ENCODE results near the gene PSD4. TPM values are rescaled to one million over a fixed set of nuclear protein-coding genes. Genes with fewer than 3 reads are reported as not detected.

PSD4 gene
- total and polyA plus RNA-seq, 4 experiments from 2014 or later, result 11.9 to 101 (median 66.4) TPM

GRCh38 chr2:113184531-113185230 lies 10.9 kb downstream of the PSD4 start:
- peaks cover 88% of the 10 kb centered on the region for H3K4me1 ChIP-seq (ENCODE audit: insufficient read depth, low read length)
- Mint-ChIP-seq H3K9me3 (no peaks in the 10 kb centered on the region), H3K36me3 (peaks cover 37 to 76% of the 10 kb centered on the region in 2 donors), H3K4me3 (peak overlapping the region in 6 of 8 donors; percentile 27 to 77 (median 52)), H3K27ac (peak overlapping the region in 5 of 7 donors; percentile 54 to 86 (median 75)), H3K4me1 (peaks cover 60 to 96% (median 82%) of the 10 kb centered on the region in 4 donors), H3K27me3 (no peaks in the 10 kb centered on the region)
- POLR2A ChIA-PET (ENCODE audit: partially characterized antibody), result interaction anchor here (1.2 to 4.4 kb wide), 2 partner anchors 12 to 17 kb away, joined by 3 to 47 read pairs; partner anchors contain the start of gene PSD4
- H3K4me3 ChIP-seq (ENCODE audit: low read length in 2 of 2), result no peak overlapping the region
- peaks cover 56% of the 10 kb centered on the region for H3K36me3 ChIP-seq (ENCODE audit: insufficient read depth, low read length)
- DNase-seq, result no peak
- CTCF ChIA-PET (ENCODE audit: partially characterized antibody), result interaction anchor here (0.7 to 15.5 kb wide), 4 partner anchors 10 to 47 kb away, joined by 3 to 236 read pairs (median 64); no protein-coding TSS in a partner anchor
- no peaks in the 10 kb centered on the region for H3K27me3 ChIP-seq (ENCODE audit: insufficient read depth, low read length)
- no peaks in the 10 kb centered on the region for H3K9me3 ChIP-seq (ENCODE audit: control insufficient read depth in 1 of 2, low read length in 2 of 2)
- intact Hi-C loops (cut with micrococcal nuclease), result no loop called here
- H3K27ac ChIP-seq (ENCODE audit: low read depth, low read length), result no peak overlapping the region

GRCh38 chr2:113185664-113186432 lies 12.1 kb downstream of the PSD4 start:
- Histone ChIP-seq H3K9me3 (ENCODE audit: control insufficient read depth in 1 of 2, low read length in 2 of 2) (no peaks in the 10 kb centered on the region), H3K36me3 (ENCODE audit: insufficient read depth, low read length) (peaks cover 56% of the 10 kb centered on the region), H3K4me1 (ENCODE audit: insufficient read depth, low read length) (peaks cover 76% of the 10 kb centered on the region), H3K27ac (ENCODE audit: low read depth, low read length) (no peak overlapping the region), H3K27me3 (ENCODE audit: insufficient read depth, low read length) (no peaks in the 10 kb centered on the region), H3K4me3 (ENCODE audit: low read length in 2 of 2) (no peak overlapping the region)
- no peaks in the 10 kb centered on the region for H3K27me3 Mint-ChIP-seq
- H3K27ac Mint-ChIP-seq, result peak overlapping the region; percentile 54 to 92 (median 84)
- POLR2A ChIA-PET (ENCODE audit: partially characterized antibody), result interaction anchor here (1.7 to 2.0 kb wide), 2 partner anchors 9 to 12 kb away, joined by 3 to 6 read pairs; partner anchors contain the start of gene PSD4
- peaks cover 57 to 91% (median 77%) of the 10 kb centered on the region in 4 donors for H3K4me1 Mint-ChIP-seq
- H3K9me3 Mint-ChIP-seq, result no peaks in the 10 kb centered on the region
- peak overlapping the region in 5 of 8 donors; percentile 9 to 77 (median 62) for H3K4me3 Mint-ChIP-seq
- no peak for DNase-seq
- intact Hi-C loops (cut with micrococcal nuclease), result no loop called here
- peaks cover 36 to 79% of the 10 kb centered on the region in 2 donors for H3K36me3 Mint-ChIP-seq
- CTCF ChIA-PET (ENCODE audit: partially characterized antibody), result interaction anchor here (1.0 kb wide), 1 partner anchor 47 kb away, joined by 4 read pairs; no protein-coding TSS in a partner anchor

GRCh38 chr2:113186433-113186796 lies 12.6 kb downstream of the PSD4 start:
- POLR2A ChIA-PET (ENCODE audit: partially characterized antibody), result interaction anchor here (1.7 to 2.0 kb wide), 2 partner anchors 10 to 12 kb away, joined by 3 to 6 read pairs; partner anchors contain the start of gene PSD4
- intact Hi-C loops (cut with micrococcal nuclease), result no loop called here
- H3K9me3 ChIP-seq (ENCODE audit: control insufficient read depth in 1 of 2, low read length in 2 of 2), result no peaks in the 10 kb centered on the region
- no peaks in the 10 kb centered on the region for H3K27me3 ChIP-seq (ENCODE audit: insufficient read depth, low read length)
- Mint-ChIP-seq H3K27me3 (no peaks in the 10 kb centered on the region), H3K36me3 (peaks cover 36 to 81% of the 10 kb centered on the region in 2 donors), H3K9me3 (no peaks in the 10 kb centered on the region), H3K4me1 (peaks cover 55 to 85% (median 72%) of the 10 kb centered on the region in 4 donors), H3K27ac (peak overlapping the region; percentile 52 to 87 (median 75)), H3K4me3 (peak overlapping the region in 6 of 8 donors; percentile 5 to 68 (median 37))
- CTCF ChIA-PET (ENCODE audit: partially characterized antibody), result interaction anchor here (1.0 kb wide), 1 partner anchor 48 kb away, joined by 4 read pairs; no protein-coding TSS in a partner anchor
- DNase-seq, result no peak
- peaks cover 73% of the 10 kb centered on the region for H3K4me1 ChIP-seq (ENCODE audit: insufficient read depth, low read length)
- H3K36me3 ChIP-seq (ENCODE audit: insufficient read depth, low read length), result peaks cover 57% of the 10 kb centered on the region
- no peak overlapping the region for H3K27ac ChIP-seq (ENCODE audit: low read depth, low read length)
- H3K4me3 ChIP-seq (ENCODE audit: low read length in 2 of 2), result no peak overlapping the region

- Histone ChIP-seq H3K9me3 (ENCODE audit: control insufficient read depth in 1 of 2, low read length in 2 of 2) (no peaks in the 10 kb centered on the region), H3K27ac (ENCODE audit: low read depth, low read length) (no peak overlapping the region), H3K4me1 (ENCODE audit: insufficient read depth, low read length) (peaks cover 60% of the 10 kb centered on the region), H3K27me3 (ENCODE audit: insufficient read depth, low read length) (no peaks in the 10 kb centered on the region), H3K36me3 (ENCODE audit: insufficient read depth, low read length) (peaks cover 60% of the 10 kb centered on the region), H3K4me3 (ENCODE audit: low read length in 2 of 2) (no peak overlapping the region)
- peaks cover 34 to 80% of the 10 kb centered on the region in 2 donors for H3K36me3 Mint-ChIP-seq
- H3K27ac Mint-ChIP-seq, result peak overlapping the region; percentile 22 to 82 (median 65)
- H3K9me3 Mint-ChIP-seq, result no peaks in the 10 kb centered on the region
- ChIA-PET POLR2A (ENCODE audit: partially characterized antibody) (interaction anchor here (2.0 kb wide), 1 partner anchor 14 kb away, joined by 6 read pairs; the partner anchor contains the start of gene PSD4), CTCF (ENCODE audit: partially characterized antibody) (interaction anchor here (0.7 to 1.9 kb wide), 3 partner anchors 12 to 51 kb away, joined by 4 to 7 read pairs (median 7); no protein-coding TSS in a partner anchor)
- peak overlapping the region in 3 of 8 donors; percentile 8 to 52 (median 34) for H3K4me3 Mint-ChIP-seq
- intact Hi-C loops (cut with micrococcal nuclease), result no loop called here
- no peaks in the 10 kb centered on the region for H3K27me3 Mint-ChIP-seq
- no peak for DNase-seq
- H3K4me1 Mint-ChIP-seq, result peaks cover 46 to 71% (median 59%) of the 10 kb centered on the region in 4 donors
These were observed 14.0 kb downstream of the PSD4 start for GRCh38 chr2:113187771-113188170.

- ChIA-PET POLR2A (ENCODE audit: partially characterized antibody) (interaction anchor here (1.2 kb wide), 1 partner anchor 9 kb away, joined by 4 read pairs; no protein-coding TSS in a partner anchor), CTCF (ENCODE audit: partially characterized antibody) (interaction anchor here (1.0 to 18.2 kb wide), 8 partner anchors 8 to 200 kb away, joined by 3 to 662 read pairs (median 4); partner anchors contain the start of gene PSD4)
- no peak overlapping the region for H3K4me3 Mint-ChIP-seq
- intact Hi-C loops (cut with micrococcal nuclease), result no loop called here
- H3K27ac Mint-ChIP-seq, result peak overlapping the region in 5 of 7 donors; percentile 33 to 87 (median 69)
- Histone ChIP-seq H3K9me3 (ENCODE audit: control insufficient read depth in 1 of 2, low read length in 2 of 2) (no peaks in the 10 kb centered on the region), H3K4me3 (ENCODE audit: low read length in 2 of 2) (no peak overlapping the region), H3K27me3 (ENCODE audit: insufficient read depth, low read length) (no peaks in the 10 kb centered on the region), H3K4me1 (ENCODE audit: insufficient read depth, low read length) (peaks cover 31% of the 10 kb centered on the region), H3K27ac (ENCODE audit: low read depth, low read length) (no peak overlapping the region), H3K36me3 (ENCODE audit: insufficient read depth, low read length) (peaks cover 64% of the 10 kb centered on the region)
- DNase-seq, result no peak
- peaks cover 37 to 87% of the 10 kb centered on the region in 2 donors for H3K36me3 Mint-ChIP-seq
- H3K27me3 Mint-ChIP-seq, result no peaks in the 10 kb centered on the region
- peaks cover 30 to 65% (median 41%) of the 10 kb centered on the region in 4 donors for H3K4me1 Mint-ChIP-seq
- no peaks in the 10 kb centered on the region for H3K9me3 Mint-ChIP-seq
These were observed 17.1 kb downstream of the PSD4 start for GRCh38 chr2:113190871-113191270.

- ChIA-PET CTCF (ENCODE audit: partially characterized antibody) (interaction anchor here (1.0 to 18.2 kb wide), 5 partner anchors 11 to 54 kb away, joined by 3 to 662 read pairs (median 6); partner anchors contain the start of gene PSD4), POLR2A (ENCODE audit: partially characterized antibody) (no interaction called here)
- intact Hi-C loops (cut with micrococcal nuclease), result no loop called here
- Histone ChIP-seq H3K4me1 (ENCODE audit: insufficient read depth, low read length) (peaks cover 23% of the 10 kb centered on the region), H3K4me3 (ENCODE audit: low read length in 2 of 2) (no peak overlapping the region), H3K27me3 (ENCODE audit: insufficient read depth, low read length) (no peaks in the 10 kb centered on the region), H3K36me3 (ENCODE audit: insufficient read depth, low read length) (peaks cover 66% of the 10 kb centered on the region), H3K9me3 (ENCODE audit: control insufficient read depth in 1 of 2, low read length in 2 of 2) (no peaks in the 10 kb centered on the region), H3K27ac (ENCODE audit: low read depth, low read length) (no peak overlapping the region)
- Mint-ChIP-seq H3K9me3 (peaks cover 0 to 1% (median 0%) of the 10 kb centered on the region in 8 donors), H3K27me3 (no peaks in the 10 kb centered on the region), H3K4me1 (peaks cover 24 to 65% (median 34%) of the 10 kb centered on the region in 4 donors), H3K27ac (peak overlapping the region in 3 of 7 donors; percentile 42 to 83 (median 57)), H3K36me3 (peaks cover 44 to 89% of the 10 kb centered on the region in 2 donors), H3K4me3 (no peak overlapping the region)
- DNase-seq, result no peak
These were observed 18.8 kb downstream of the PSD4 start for GRCh38 chr2:113192459-113193100.

Data from CD4-positive, alpha-beta memory T cell (primary cell).